Adrenal gland (tissue), 5 donors: ENCODE data around the gene APH1B.

Experiments
- POLR2A ChIP-seq, 2 donors: fragments of 450-650 bp; IDR thresholded peaks; one replicate each; pipeline ENCODE4 v1.6.1; 2017; ENCODE audit warnings: antibody characterized with exemption in 2 of 2, mild to moderate bottlenecking in 2 of 2, moderate library complexity in 1 of 2
- TF ChIP-seq, protein P1 (sequence below), 6 experiments: fragments of 450-650 bp in 4 of 6; fragments of 200-600 bp in 2 of 6; sonication (generic) in 1 of 6; IDR thresholded peaks; 1 replicate in 5 of 6; 2 replicates in 1 of 6; pipeline versions ENCODE4 v1.5.1 to v1.8.0; 2016 to 2021; ENCODE audit warnings: antibody characterized with exemption in 6 of 6, mild to moderate bottlenecking in 2 of 6, moderate library complexity in 1 of 6
- donor health status: DM: no; HTN: no; CAD: no.

DNA sequence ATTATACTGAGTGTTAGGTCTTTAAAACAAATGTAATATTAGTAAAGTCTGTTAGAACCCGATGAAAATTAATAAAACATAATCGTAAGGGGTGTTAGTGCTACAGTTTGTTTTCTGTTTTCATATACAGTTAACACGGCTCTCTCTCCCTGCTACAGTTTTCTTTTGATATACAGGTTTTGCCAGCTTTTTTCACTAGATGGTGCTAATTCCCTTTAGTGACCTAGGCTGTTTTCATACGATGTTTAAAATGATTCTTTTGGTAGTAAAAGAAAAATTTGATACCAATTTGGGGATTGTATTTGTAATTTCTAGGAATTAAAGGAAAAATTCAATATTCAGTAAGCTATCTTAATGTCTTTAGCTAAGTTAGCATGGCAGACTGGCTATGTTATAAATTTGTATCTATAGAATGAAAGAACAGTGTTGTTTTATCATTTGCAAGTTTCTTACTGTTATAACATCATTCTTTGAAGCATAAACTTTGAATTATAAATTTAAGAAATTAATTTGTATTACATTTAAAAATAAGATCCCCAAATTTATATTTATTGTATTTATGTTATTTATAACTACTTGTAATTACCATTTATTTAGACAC lies 11.5 kb downstream of the APH1B start:
- TF ChIP-seq, protein P1, sequence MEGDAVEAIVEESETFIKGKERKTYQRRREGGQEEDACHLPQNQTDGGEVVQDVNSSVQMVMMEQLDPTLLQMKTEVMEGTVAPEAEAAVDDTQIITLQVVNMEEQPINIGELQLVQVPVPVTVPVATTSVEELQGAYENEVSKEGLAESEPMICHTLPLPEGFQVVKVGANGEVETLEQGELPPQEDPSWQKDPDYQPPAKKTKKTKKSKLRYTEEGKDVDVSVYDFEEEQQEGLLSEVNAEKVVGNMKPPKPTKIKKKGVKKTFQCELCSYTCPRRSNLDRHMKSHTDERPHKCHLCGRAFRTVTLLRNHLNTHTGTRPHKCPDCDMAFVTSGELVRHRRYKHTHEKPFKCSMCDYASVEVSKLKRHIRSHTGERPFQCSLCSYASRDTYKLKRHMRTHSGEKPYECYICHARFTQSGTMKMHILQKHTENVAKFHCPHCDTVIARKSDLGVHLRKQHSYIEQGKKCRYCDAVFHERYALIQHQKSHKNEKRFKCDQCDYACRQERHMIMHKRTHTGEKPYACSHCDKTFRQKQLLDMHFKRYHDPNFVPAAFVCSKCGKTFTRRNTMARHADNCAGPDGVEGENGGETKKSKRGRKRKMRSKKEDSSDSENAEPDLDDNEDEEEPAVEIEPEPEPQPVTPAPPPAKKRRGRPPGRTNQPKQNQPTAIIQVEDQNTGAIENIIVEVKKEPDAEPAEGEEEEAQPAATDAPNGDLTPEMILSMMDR (IDR thresholded peaks at IDR 0.05) = peak; percentile 28 to 77 (median 74)
- no peak for TF ChIP-seq POLR2A (IDR thresholded peaks at IDR 0.05)
